ENCODE data around the gene VCAN.

VCAN gene

GRCh38 chr5:83543898-83544297, 72.4 kb downstream of the VCAN start:
- Histone ChIP-seq H3K9me3 (ENCODE audit: control insufficient read depth, insufficient read depth, low read length) (no peaks in the 10 kb centered on the region), H3K4me1 (ENCODE audit: insufficient read depth, low read length) (no peaks in the 10 kb centered on the region), H3K9ac (ENCODE audit: low read depth, low read length) (no peak overlapping the region), H3K36me3 (ENCODE audit: insufficient read depth, low read length) (peaks cover 27% of the 10 kb centered on the region)

- H3K9ac ChIP-seq (ENCODE audit: low read depth, low read length): no peak overlapping the region
These were observed 75.6 kb downstream of the VCAN start for GRCh38 chr5:83547161-83547560.

GRCh38 chr5:83547889-83548288, 76.3 kb downstream of the VCAN start:
- no peaks in the 10 kb centered on the region for H3K4me1 ChIP-seq (ENCODE audit: insufficient read depth, low read length)
- peaks cover 2% of the 10 kb centered on the region; the same call in 1 of the 2 replicates for H3K36me3 ChIP-seq (ENCODE audit: insufficient read depth, low read length)
- no peak overlapping the region for H3K9ac ChIP-seq (ENCODE audit: low read depth, low read length)
- H3K9me3 ChIP-seq (ENCODE audit: control insufficient read depth, insufficient read depth, low read length): no peaks in the 10 kb centered on the region

More at GRCh38 chr5:83547161-83547560, 75.6 kb downstream of the VCAN start:
- Histone ChIP-seq H3K36me3 (ENCODE audit: insufficient read depth, low read length) (no peaks in the 10 kb centered on the region), H3K4me1 (ENCODE audit: insufficient read depth, low read length) (no peaks in the 10 kb centered on the region), H3K9me3 (ENCODE audit: control insufficient read depth, insufficient read depth, low read length) (no peaks in the 10 kb centered on the region)

- no peaks in the 10 kb centered on the region for H3K4me1 ChIP-seq (ENCODE audit: insufficient read depth, low read length)
- H3K9ac ChIP-seq (ENCODE audit: low read depth, low read length): no peak overlapping the region
- no peaks in the 10 kb centered on the region for H3K9me3 ChIP-seq (ENCODE audit: control insufficient read depth, insufficient read depth, low read length)
- H3K36me3 ChIP-seq (ENCODE audit: insufficient read depth, low read length): peaks cover 5% of the 10 kb centered on the region; the same call in 1 of the 2 replicates
These were observed 77.0 kb downstream of the VCAN start for GRCh38 chr5:83548581-83548980.

GRCh38 chr5:83549076-83549475, 77.5 kb downstream of the VCAN start:
- H3K36me3 ChIP-seq (ENCODE audit: insufficient read depth, low read length): peaks cover 5% of the 10 kb centered on the region; the same call in 1 of the 2 replicates
- H3K4me1 ChIP-seq (ENCODE audit: insufficient read depth, low read length): no peaks in the 10 kb centered on the region
- no peak overlapping the region for H3K9ac ChIP-seq (ENCODE audit: low read depth, low read length)
- no peaks in the 10 kb centered on the region for H3K9me3 ChIP-seq (ENCODE audit: control insufficient read depth, insufficient read depth, low read length)

- Histone ChIP-seq H3K36me3 (ENCODE audit: insufficient read depth, low read length) (peaks cover 5% of the 10 kb centered on the region; the same call in 1 of the 2 replicates), H3K9ac (ENCODE audit: low read depth, low read length) (no peak overlapping the region), H3K4me1 (ENCODE audit: insufficient read depth, low read length) (no peaks in the 10 kb centered on the region), H3K9me3 (ENCODE audit: control insufficient read depth, insufficient read depth, low read length) (no peaks in the 10 kb centered on the region)
These were observed 78.1 kb downstream of the VCAN start for GRCh38 chr5:83549674-83550073.

- no peaks in the 10 kb centered on the region for H3K4me1 ChIP-seq (ENCODE audit: insufficient read depth, low read length)
- H3K9me3 ChIP-seq (ENCODE audit: control insufficient read depth, insufficient read depth, low read length): no peaks in the 10 kb centered on the region
- peaks cover 7% of the 10 kb centered on the region; the same call in 1 of the 2 replicates for H3K36me3 ChIP-seq (ENCODE audit: insufficient read depth, low read length)
- H3K9ac ChIP-seq (ENCODE audit: low read depth, low read length): no peak overlapping the region
These were observed 80.3 kb downstream of the VCAN start for GRCh38 chr5:83551821-83552220.

GRCh38 chr5:83552275-83552674, 80.7 kb downstream of the VCAN start:
- Histone ChIP-seq H3K4me1 (ENCODE audit: insufficient read depth, low read length) (no peaks in the 10 kb centered on the region), H3K9ac (ENCODE audit: low read depth, low read length) (no peak overlapping the region), H3K9me3 (ENCODE audit: control insufficient read depth, insufficient read depth, low read length) (no peaks in the 10 kb centered on the region), H3K36me3 (ENCODE audit: insufficient read depth, low read length) (peaks cover 7% of the 10 kb centered on the region; the same call in 1 of the 2 replicates)

- H3K9me3 ChIP-seq (ENCODE audit: control insufficient read depth, insufficient read depth, low read length): no peaks in the 10 kb centered on the region
- H3K36me3 ChIP-seq (ENCODE audit: insufficient read depth, low read length): peaks cover 7% of the 10 kb centered on the region; the same call in 1 of the 2 replicates
- no peaks in the 10 kb centered on the region for H3K4me1 ChIP-seq (ENCODE audit: insufficient read depth, low read length)
- H3K9ac ChIP-seq (ENCODE audit: low read depth, low read length): no peak overlapping the region
These were observed 81.5 kb downstream of the VCAN start for GRCh38 chr5:83553000-83553486.

GRCh38 chr5:83554133-83554532, 82.6 kb downstream of the VCAN start:
- Histone ChIP-seq H3K9me3 (ENCODE audit: control insufficient read depth, insufficient read depth, low read length) (no peaks in the 10 kb centered on the region), H3K9ac (ENCODE audit: low read depth, low read length) (no peak overlapping the region), H3K36me3 (ENCODE audit: insufficient read depth, low read length) (peaks cover 7% of the 10 kb centered on the region; the same call in 1 of the 2 replicates), H3K4me1 (ENCODE audit: insufficient read depth, low read length) (no peaks in the 10 kb centered on the region)

- H3K9me3 ChIP-seq (ENCODE audit: control insufficient read depth, insufficient read depth, low read length): no peaks in the 10 kb centered on the region
- no peak overlapping the region for H3K9ac ChIP-seq (ENCODE audit: low read depth, low read length)
- H3K36me3 ChIP-seq (ENCODE audit: insufficient read depth, low read length): peaks cover 7% of the 10 kb centered on the region; the same call in 1 of the 2 replicates
- H3K4me1 ChIP-seq (ENCODE audit: insufficient read depth, low read length): no peaks in the 10 kb centered on the region
These were observed 83.1 kb downstream of the VCAN start for GRCh38 chr5:83554686-83555085.

- Histone ChIP-seq H3K4me1 (ENCODE audit: insufficient read depth, low read length) (no peaks in the 10 kb centered on the region), H3K36me3 (ENCODE audit: insufficient read depth, low read length) (peaks cover 9% of the 10 kb centered on the region), H3K9ac (ENCODE audit: low read depth, low read length) (no peak overlapping the region), H3K9me3 (ENCODE audit: control insufficient read depth, insufficient read depth, low read length) (no peaks in the 10 kb centered on the region)
These were observed 83.7 kb downstream of the VCAN start for GRCh38 chr5:83555263-83555662.

GRCh38 chr5:83556190-83556589, 84.6 kb downstream of the VCAN start:
- H3K9me3 ChIP-seq (ENCODE audit: control insufficient read depth, insufficient read depth, low read length): no peaks in the 10 kb centered on the region
- H3K36me3 ChIP-seq (ENCODE audit: insufficient read depth, low read length): peaks cover 9% of the 10 kb centered on the region
- H3K9ac ChIP-seq (ENCODE audit: low read depth, low read length): no peak overlapping the region
- H3K4me1 ChIP-seq (ENCODE audit: insufficient read depth, low read length): no peaks in the 10 kb centered on the region

- Histone ChIP-seq H3K9ac (ENCODE audit: low read depth, low read length) (no peak overlapping the region), H3K36me3 (ENCODE audit: insufficient read depth, low read length) (peaks cover 9% of the 10 kb centered on the region), H3K9me3 (ENCODE audit: control insufficient read depth, insufficient read depth, low read length) (no peaks in the 10 kb centered on the region), H3K4me1 (ENCODE audit: insufficient read depth, low read length) (no peaks in the 10 kb centered on the region)
These were observed 87.7 kb downstream of the VCAN start for GRCh38 chr5:83559118-83559785.

GRCh38 chr5:83562071-83562606, 90.6 kb downstream of the VCAN start:
- Histone ChIP-seq H3K4me1 (ENCODE audit: insufficient read depth, low read length) (no peaks in the 10 kb centered on the region), H3K36me3 (ENCODE audit: insufficient read depth, low read length) (peaks cover 11% of the 10 kb centered on the region), H3K9me3 (ENCODE audit: control insufficient read depth, insufficient read depth, low read length) (no peaks in the 10 kb centered on the region), H3K9ac (ENCODE audit: low read depth, low read length) (no peak overlapping the region)
